ENCODE results near the gene OPN1LW. TPM values are rescaled to one million over a fixed set of nuclear protein-coding genes. Genes with fewer than 3 reads are reported as not detected.
A peak's percentile ranks its signal among the peaks of the same experiment; 100 is the strongest.
"Not testable (repeated sequence)": the region's sequence is repeated elsewhere in the genome, so short reads cannot be mapped to it uniquely, and the experiment has no call there.

The OPN1LW gene
- total and polyA plus RNA-seq, 2 donors (not counting 1 experiment from before 2014, with no cell fraction given): not detected

GRCh38 chrX:154164902-154165301 is 20.9 kb downstream of the OPN1LW start:
- intact Hi-C loops (cut with micrococcal nuclease); H3K4me2 ChIP-seq (replicated peaks; ENCODE audit: low read depth, low read length, poor library complexity, severe bottlenecking); H3K9ac ChIP-seq (ENCODE audit: low read length); H3K4me3 ChIP-seq (ENCODE audit: control extremely low read depth in 1 of 5, extremely low read depth in 1 of 5, insufficient read depth in 1 of 5, low read depth in 2 of 5, low read length in 4 of 5); H3K9me3 ChIP-seq (ENCODE audit: control extremely low read depth in 1 of 3, control insufficient read depth in 2 of 3, insufficient read depth in 1 of 3, low read length in 2 of 3); H3K27me3 Mint-ChIP-seq; H4K20me1 ChIP-seq (ENCODE audit: control insufficient read depth, insufficient read depth, low read length, poor library complexity, severe bottlenecking); H2AFZ ChIP-seq (ENCODE audit: insufficient read depth, low read depth, low read length, poor library complexity, severe bottlenecking); H3K4me3 Mint-ChIP-seq; H3K79me2 ChIP-seq (ENCODE audit: control insufficient read depth, insufficient read depth, low read length); POLR2A ChIA-PET; H3K36me3 ChIP-seq (replicated peaks in 1 of 2; ENCODE audit: control extremely low read depth in 1 of 2, control insufficient read depth in 1 of 2, extremely low read depth in 1 of 2, insufficient read depth in 2 of 2, low read length in 1 of 2); DNase-seq; H3K4me1 ChIP-seq (ENCODE audit: control insufficient read depth in 2 of 2, insufficient read depth in 2 of 2, low read length in 2 of 2); ATAC-seq (ENCODE audit: low read depth); H3K9me3 Mint-ChIP-seq (ENCODE audit: insufficient read depth); CTCF ChIA-PET; H3K27ac Mint-ChIP-seq; H3K27me3 ChIP-seq (replicated peaks in 1 of 4; ENCODE audit: control extremely low read depth in 1 of 4, control insufficient read depth in 3 of 4, insufficient read depth in 4 of 4, low read length in 3 of 4); H3K27ac ChIP-seq (ENCODE audit: low read length in 2 of 2); H3K4me1 Mint-ChIP-seq: not testable (repeated sequence)
- WGBS (ENCODE audit: insufficient coverage): no CpG with 5 or more reads among the region's 8 CpGs

DNA sequence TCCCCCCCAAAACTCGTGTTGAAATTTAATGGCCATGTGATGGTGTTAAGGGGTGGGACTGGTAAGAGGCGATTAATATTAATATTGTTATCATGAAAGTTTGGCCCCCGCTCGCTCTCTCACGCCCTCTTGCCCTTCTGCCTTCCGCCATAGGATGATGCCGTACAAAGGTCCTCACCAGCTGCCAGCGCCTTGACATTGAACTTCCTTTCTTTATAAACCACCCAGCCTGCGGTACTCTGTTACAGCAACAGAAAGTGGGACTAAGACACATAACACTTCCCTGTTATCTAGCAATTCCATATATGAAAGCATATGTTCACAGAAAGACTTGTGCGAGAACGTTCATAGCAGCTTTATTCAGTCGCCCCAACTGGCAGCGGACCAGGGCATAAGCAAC is 24.3 kb downstream of the OPN1LW start:
- H4K20me1 ChIP-seq (ENCODE audit: control insufficient read depth, insufficient read depth, low read length, poor library complexity, severe bottlenecking); H3K36me3 ChIP-seq (replicated peaks in 1 of 2; ENCODE audit: control extremely low read depth in 1 of 2, control insufficient read depth in 1 of 2, extremely low read depth in 1 of 2, insufficient read depth in 2 of 2, low read length in 1 of 2); intact Hi-C loops (cut with micrococcal nuclease); ATAC-seq (ENCODE audit: low read depth); DNase-seq; H3K4me3 ChIP-seq (ENCODE audit: control extremely low read depth in 1 of 5, extremely low read depth in 1 of 5, insufficient read depth in 1 of 5, low read depth in 2 of 5, low read length in 4 of 5); H3K9me3 Mint-ChIP-seq (ENCODE audit: insufficient read depth); H3K79me2 ChIP-seq (ENCODE audit: control insufficient read depth, insufficient read depth, low read length); H3K4me1 ChIP-seq (ENCODE audit: control insufficient read depth in 2 of 2, insufficient read depth in 2 of 2, low read length in 2 of 2); H3K27ac ChIP-seq (ENCODE audit: low read length in 2 of 2); H3K27me3 ChIP-seq (replicated peaks in 1 of 4; ENCODE audit: control extremely low read depth in 1 of 4, control insufficient read depth in 3 of 4, insufficient read depth in 4 of 4, low read length in 3 of 4); H3K9me3 ChIP-seq (ENCODE audit: control extremely low read depth in 1 of 3, control insufficient read depth in 2 of 3, insufficient read depth in 1 of 3, low read length in 2 of 3); H3K9ac ChIP-seq (ENCODE audit: low read length); H3K4me3 Mint-ChIP-seq; POLR2A ChIA-PET; CTCF ChIA-PET; H2AFZ ChIP-seq (ENCODE audit: insufficient read depth, low read depth, low read length, poor library complexity, severe bottlenecking); H3K27ac Mint-ChIP-seq; H3K27me3 Mint-ChIP-seq; H3K4me2 ChIP-seq (replicated peaks; ENCODE audit: low read depth, low read length, poor library complexity, severe bottlenecking); H3K4me1 Mint-ChIP-seq: not testable (repeated sequence)
- WGBS (ENCODE audit: insufficient coverage): no CpG with 5 or more reads among the region's 13 CpGs

- H3K27ac Mint-ChIP-seq; CTCF ChIA-PET; H3K36me3 ChIP-seq (replicated peaks in 1 of 2; ENCODE audit: control extremely low read depth in 1 of 2, control insufficient read depth in 1 of 2, extremely low read depth in 1 of 2, insufficient read depth in 2 of 2, low read length in 1 of 2); DNase-seq; H3K4me1 ChIP-seq (ENCODE audit: control insufficient read depth in 2 of 2, insufficient read depth in 2 of 2, low read length in 2 of 2); intact Hi-C loops (cut with micrococcal nuclease); POLR2A ChIA-PET; H4K20me1 ChIP-seq (ENCODE audit: control insufficient read depth, insufficient read depth, low read length, poor library complexity, severe bottlenecking); H3K79me2 ChIP-seq (ENCODE audit: control insufficient read depth, insufficient read depth, low read length); H3K4me1 Mint-ChIP-seq; H2AFZ ChIP-seq (ENCODE audit: insufficient read depth, low read depth, low read length, poor library complexity, severe bottlenecking); H3K4me2 ChIP-seq (replicated peaks; ENCODE audit: low read depth, low read length, poor library complexity, severe bottlenecking); H3K27ac ChIP-seq (ENCODE audit: low read length in 2 of 2); H3K9me3 Mint-ChIP-seq (ENCODE audit: insufficient read depth); H3K4me3 ChIP-seq (ENCODE audit: control extremely low read depth in 1 of 5, extremely low read depth in 1 of 5, insufficient read depth in 1 of 5, low read depth in 2 of 5, low read length in 4 of 5); H3K27me3 Mint-ChIP-seq; H3K9ac ChIP-seq (ENCODE audit: low read length); H3K4me3 Mint-ChIP-seq; H3K9me3 ChIP-seq (ENCODE audit: control extremely low read depth in 1 of 3, control insufficient read depth in 2 of 3, insufficient read depth in 1 of 3, low read length in 2 of 3); H3K27me3 ChIP-seq (replicated peaks in 1 of 4; ENCODE audit: control extremely low read depth in 1 of 4, control insufficient read depth in 3 of 4, insufficient read depth in 4 of 4, low read length in 3 of 4): not testable (repeated sequence)
- peak; percentile 94 for ATAC-seq (ENCODE audit: low read depth)
- no CpG with 5 or more reads among the region's 11 CpGs for WGBS (ENCODE audit: insufficient coverage)
These were observed 28.5 kb downstream of the OPN1LW start for GRCh38 chrX:154172535-154172943.

GRCh38 chrX:154174356-154174755 is 30.3 kb downstream of the OPN1LW start:
- H2AFZ ChIP-seq (ENCODE audit: insufficient read depth, low read depth, low read length, poor library complexity, severe bottlenecking); H3K4me1 ChIP-seq (ENCODE audit: control insufficient read depth in 2 of 2, insufficient read depth in 2 of 2, low read length in 2 of 2); intact Hi-C loops (cut with micrococcal nuclease); H3K9me3 Mint-ChIP-seq (ENCODE audit: insufficient read depth); H3K27me3 ChIP-seq (replicated peaks in 1 of 4; ENCODE audit: control extremely low read depth in 1 of 4, control insufficient read depth in 3 of 4, insufficient read depth in 4 of 4, low read length in 3 of 4); ATAC-seq (ENCODE audit: low read depth); H3K36me3 ChIP-seq (replicated peaks in 1 of 2; ENCODE audit: control extremely low read depth in 1 of 2, control insufficient read depth in 1 of 2, extremely low read depth in 1 of 2, insufficient read depth in 2 of 2, low read length in 1 of 2); H3K4me3 ChIP-seq (ENCODE audit: control extremely low read depth in 1 of 5, extremely low read depth in 1 of 5, insufficient read depth in 1 of 5, low read depth in 2 of 5, low read length in 4 of 5); H3K27ac Mint-ChIP-seq; POLR2A ChIA-PET; H3K79me2 ChIP-seq (ENCODE audit: control insufficient read depth, insufficient read depth, low read length); CTCF ChIA-PET; H3K4me2 ChIP-seq (replicated peaks; ENCODE audit: low read depth, low read length, poor library complexity, severe bottlenecking); H3K4me1 Mint-ChIP-seq; H4K20me1 ChIP-seq (ENCODE audit: control insufficient read depth, insufficient read depth, low read length, poor library complexity, severe bottlenecking); H3K4me3 Mint-ChIP-seq; H3K27ac ChIP-seq (ENCODE audit: low read length in 2 of 2); H3K9me3 ChIP-seq (ENCODE audit: control extremely low read depth in 1 of 3, control insufficient read depth in 2 of 3, insufficient read depth in 1 of 3, low read length in 2 of 3); H3K27me3 Mint-ChIP-seq; H3K9ac ChIP-seq (ENCODE audit: low read length); DNase-seq: not testable (repeated sequence)
- WGBS (ENCODE audit: insufficient coverage): no CpG with 5 or more reads among the region's 10 CpGs

Measured in B cell (primary cell).